Effector memory CD4-positive, alpha-beta T cell (primary cell): ENCODE results near the gene ADM2.

ENCODE experiments used
- DNase-seq, 3 donors: peaks; one replicate each; pipeline ENCODE4 v3.0.0-alpha.2; 2020
- H3K27ac ChIP-seq: 2 replicates; pipeline ENCODE4 v1.7.0; 2013; ENCODE audit warnings: mild to moderate bottlenecking, low read length, moderate library complexity; ENCODE audit not compliant: insufficient read depth, poor library complexity, severe bottlenecking
- H3K27me3 ChIP-seq: replicated peaks from 2 replicates; pipeline ENCODE4 v1.7.0; 2013; ENCODE audit warnings: mild to moderate bottlenecking, low read length; ENCODE audit not compliant: insufficient read depth, control insufficient read depth, poor library complexity, severe bottlenecking
- H3K36me3 ChIP-seq: 2 replicates; pipeline ENCODE4 v1.7.0; 2013; ENCODE audit warnings: mild to moderate bottlenecking, low read length, moderate library complexity; ENCODE audit not compliant: control insufficient read depth, insufficient read depth
- H3K4me1 ChIP-seq: 2 replicates; pipeline ENCODE4 v1.7.0; 2013; ENCODE audit warnings: low read length, mild to moderate bottlenecking; ENCODE audit not compliant: control insufficient read depth, insufficient read depth, poor library complexity, severe bottlenecking
- H3K4me3 ChIP-seq: 2 replicates; pipeline ENCODE4 v1.7.0; 2013; ENCODE audit warnings: low read length, low read depth, mild to moderate bottlenecking; ENCODE audit not compliant: insufficient read depth, poor library complexity, severe bottlenecking
- H3K9me3 ChIP-seq: 2 replicates; pipeline ENCODE4 v1.7.0; 2013; ENCODE audit warnings: mild to moderate bottlenecking, low read length, moderate library complexity; ENCODE audit not compliant: control insufficient read depth

ADM2 gene

GRCh38 chr22:50445880-50446707 lies 35.2 kb upstream of the ADM2 start:
- H3K4me1 ChIP-seq = peaks cover 17% of the 10 kb centered on the region
- no peak for DNase-seq
- H3K27ac ChIP-seq = peak overlapping the region; percentile 37
- no peaks in the 10 kb centered on the region for H3K9me3 ChIP-seq
- no peaks in the 10 kb centered on the region for H3K27me3 ChIP-seq
- H3K4me3 ChIP-seq = no peak overlapping the region
- H3K36me3 ChIP-seq = peaks cover 43% of the 10 kb centered on the region

GRCh38 chr22:50446708-50447575 lies 34.4 kb upstream of the ADM2 start:
- Histone ChIP-seq H3K27me3 (no peaks in the 10 kb centered on the region), H3K36me3 (peaks cover 43% of the 10 kb centered on the region), H3K4me3 (no peak overlapping the region), H3K27ac (no peak overlapping the region), H3K9me3 (no peaks in the 10 kb centered on the region), H3K4me1 (peaks cover 17% of the 10 kb centered on the region)
- no peak for DNase-seq

- DNase-seq = no peak
- H3K4me1 ChIP-seq = peaks cover 17% of the 10 kb centered on the region
- H3K27ac ChIP-seq = no peak overlapping the region
- H3K9me3 ChIP-seq = no peaks in the 10 kb centered on the region
- peaks cover 43% of the 10 kb centered on the region for H3K36me3 ChIP-seq
- H3K4me3 ChIP-seq = no peak overlapping the region
- no peaks in the 10 kb centered on the region for H3K27me3 ChIP-seq
Observed at GRCh38 chr22:50447576-50448551, 33.5 kb upstream of the ADM2 start.

- Histone ChIP-seq H3K27ac (no peak overlapping the region), H3K9me3 (no peaks in the 10 kb centered on the region), H3K4me1 (peaks cover 4% of the 10 kb centered on the region), H3K27me3 (no peaks in the 10 kb centered on the region), H3K36me3 (peaks cover 66% of the 10 kb centered on the region), H3K4me3 (no peak overlapping the region)
- DNase-seq = no peak
Observed at GRCh38 chr22:50452649-50453048, 28.7 kb upstream of the ADM2 start.

GRCh38 chr22:50454556-50455075 lies 26.7 kb upstream of the ADM2 start:
- H3K9me3 ChIP-seq = no peaks in the 10 kb centered on the region
- H3K27ac ChIP-seq = no peak overlapping the region
- H3K27me3 ChIP-seq = no peaks in the 10 kb centered on the region
- DNase-seq = no peak
- H3K4me1 ChIP-seq = no peaks in the 10 kb centered on the region
- peaks cover 69% of the 10 kb centered on the region for H3K36me3 ChIP-seq
- no peak overlapping the region for H3K4me3 ChIP-seq

- no peaks in the 10 kb centered on the region for H3K27me3 ChIP-seq
- H3K27ac ChIP-seq = no peak overlapping the region
- no peak for DNase-seq
- no peak overlapping the region for H3K4me3 ChIP-seq
- no peaks in the 10 kb centered on the region for H3K9me3 ChIP-seq
- H3K4me1 ChIP-seq = no peaks in the 10 kb centered on the region
- peaks cover 69% of the 10 kb centered on the region for H3K36me3 ChIP-seq
Observed at GRCh38 chr22:50455201-50455600, 26.1 kb upstream of the ADM2 start.

GRCh38 chr22:50456026-50456425 lies 25.3 kb upstream of the ADM2 start:
- no peaks in the 10 kb centered on the region for H3K4me1 ChIP-seq
- DNase-seq = no peak
- no peaks in the 10 kb centered on the region for H3K9me3 ChIP-seq
- no peak overlapping the region for H3K27ac ChIP-seq
- H3K27me3 ChIP-seq = no peaks in the 10 kb centered on the region
- peaks cover 73% of the 10 kb centered on the region for H3K36me3 ChIP-seq
- no peak overlapping the region for H3K4me3 ChIP-seq

GRCh38 chr22:50456466-50457234 lies 24.7 kb upstream of the ADM2 start:
- H3K36me3 ChIP-seq = peaks cover 79% of the 10 kb centered on the region
- H3K4me1 ChIP-seq = no peaks in the 10 kb centered on the region
- no peaks in the 10 kb centered on the region for H3K27me3 ChIP-seq
- DNase-seq = no peak
- no peaks in the 10 kb centered on the region for H3K9me3 ChIP-seq
- H3K27ac ChIP-seq = no peak overlapping the region
- H3K4me3 ChIP-seq = no peak overlapping the region

GRCh38 chr22:50459016-50459415 lies 22.3 kb upstream of the ADM2 start:
- Histone ChIP-seq H3K36me3 (peaks cover 95% of the 10 kb centered on the region), H3K4me1 (no peaks in the 10 kb centered on the region), H3K27me3 (no peaks in the 10 kb centered on the region), H3K4me3 (no peak overlapping the region), H3K9me3 (no peaks in the 10 kb centered on the region), H3K27ac (no peak overlapping the region)
- DNase-seq = no peak
